ENCODE results near the gene TTC39A.

- no peak for TF ChIP-seq POLR2A (IDR thresholded peaks at IDR 0.05)
- TF ChIP-seq CTCF (IDR thresholded peaks at IDR 0.05): no peak
Observed at GRCh38 chr1:51303315-51303714, 27.0 kb downstream of the TTC39A start.
